HCT116 (cell line): ENCODE data around the gene MAU2. TPM values are rescaled to one million over a fixed set of nuclear protein-coding genes. Genes with fewer than 3 reads are reported as not detected.

Experiments used
- ATAC-seq: fragments of 200-7000 bp; cut with Tn5 transposase; 2 replicates; pipeline ENCODE4 v1.9.1; 2020; ENCODE audit warnings: mild to moderate bottlenecking, moderate library complexity
- BruUV-seq: library from RNA; stranded (reverse); fragments of 400-500 nt; replicated peaks from 2 replicates; lab custom pipeline; 2021; lab: Mats Ljungman, UMichigan
- CTCF ChIA-PET: fragments of 300-600 bp; sonication (Branson Sonifier 250); formaldehyde crosslinking; loops from one replicate; lab custom pipeline; 2021; ENCODE audit warnings: antibody characterized with exemption; lab: Charles Lee
- POLR2A ChIA-PET: fragments of 300-600, 350-600 bp; sonication (Branson Sonifier 250); formaldehyde crosslinking; loops from one replicate; lab custom pipeline; 2021; ENCODE audit warnings: antibody characterized with exemption; lab: Charles Lee
- RAD21 ChIA-PET, 2 experiments: fragments of 300-600 bp; sonication (Branson Sonifier 250); formaldehyde crosslinking; loops; one replicate each; lab custom pipeline; 2023; ENCODE audit warnings: low total read pairs in 2 of 2; ENCODE audit not compliant: uncharacterized antibody in 2 of 2, unreplicated experiment in 2 of 2, low non-redundant PET in 1 of 2; lab: Charles Lee
- DNase-seq: peaks from one replicate; pipeline ENCODE4 v3.0.0-alpha.2; 2010; ENCODE audit warnings: low read depth, low spot score
- H2AFZ ChIP-seq: fragments of 200-600 bp; shearing (Covaris generic), sonication (generic); 2 replicates; pipeline ENCODE4 v1.6.1; 2017; ENCODE audit warnings: low read depth, mixed run types, mixed read lengths, antibody characterized with exemption, low read length; ENCODE audit not compliant: poor library complexity, severe bottlenecking
- H3K27ac ChIP-seq: 2 replicates; pipeline ENCODE4 v1.5.1; 2012; ENCODE audit warnings: low read depth, low read length
- H3K27me3 ChIP-seq: fragments of 200-600 bp; sonication (generic); 2 replicates; pipeline ENCODE4 v1.6.1; 2016; ENCODE audit warnings: mixed run types, low read length, mixed read lengths; ENCODE audit not compliant: insufficient read depth
- H3K36me3 ChIP-seq, 2 experiments: fragments of 200-500 bp in 1 of 2; fragments of 200-600 bp in 1 of 2; sonication (Bioruptor generic) in 1 of 2; sonication (generic) in 1 of 2; 2 replicates each; pipeline versions ENCODE4 v1.5.1 to v1.6.1; 2014 to 2016; ENCODE audit warnings: low read length in 2 of 2, inconsistent platforms in 1 of 2, mixed read lengths in 1 of 2, mixed run types in 1 of 2; ENCODE audit not compliant: insufficient read depth in 2 of 2, control insufficient read depth in 1 of 2
- H3K4me1 ChIP-seq, 2 experiments: fragments of 200-600 bp in 1 of 2; sonication (generic) in 1 of 2; 2 replicates each; pipeline versions ENCODE4 v1.5.1 to v1.6.1; 2012 to 2017; ENCODE audit warnings: low read length in 2 of 2, inconsistent platforms in 1 of 2, mild to moderate bottlenecking in 1 of 2, mixed read lengths in 1 of 2, mixed run types in 1 of 2, moderate library complexity in 1 of 2; ENCODE audit not compliant: insufficient read depth in 2 of 2, control insufficient read depth in 1 of 2
- H3K4me2 ChIP-seq: fragments of 200-600 bp; sonication (generic); 2 replicates; pipeline ENCODE4 v1.6.1; 2017; ENCODE audit warnings: mixed run types, low read length, mixed read lengths
- H3K4me3 ChIP-seq, 2 experiments: fragments of 200-600 bp in 1 of 2; sonication (generic) in 1 of 2; replicated peaks in 1 of 2; 2 replicates each; pipeline ENCODE4 v1.5.1; 2011 to 2016; ENCODE audit warnings: low read length in 2 of 2, control low read depth in 1 of 2, low read depth in 1 of 2, mild to moderate bottlenecking in 1 of 2, mixed read lengths in 1 of 2, mixed run types in 1 of 2
- H3K79me2 ChIP-seq: fragments of 200-600 bp; sonication (generic); 2 replicates; pipeline ENCODE4 v1.6.1; 2017; ENCODE audit warnings: mild to moderate bottlenecking, mixed run types, low read length, moderate library complexity, mixed read lengths; ENCODE audit not compliant: insufficient read depth
- H3K9ac ChIP-seq: fragments of 200-600 bp; sonication (generic); 2 replicates; pipeline ENCODE4 v1.6.1; 2016; ENCODE audit warnings: low read length, mixed read lengths
- H3K9me2 ChIP-seq: fragments of 200-600 bp; sonication (generic), shearing (Covaris generic); 2 replicates; pipeline ENCODE4 v1.6.1; 2017; ENCODE audit warnings: mixed run types, mild to moderate bottlenecking, moderate library complexity; ENCODE audit not compliant: insufficient read depth
- H3K9me3 ChIP-seq, 2 experiments: fragments of 200-500 bp in 1 of 2; fragments of 200-600 bp in 1 of 2; sonication (Bioruptor generic) in 1 of 2; sonication (generic) in 1 of 2; 2 replicates each; pipeline ENCODE4 v1.6.1; 2014 to 2017; ENCODE audit warnings: low read length in 2 of 2, mixed read lengths in 2 of 2, inconsistent platforms in 1 of 2, low read depth in 1 of 2, mild to moderate bottlenecking in 1 of 2, mixed run types in 1 of 2, moderate library complexity in 1 of 2; ENCODE audit not compliant: control insufficient read depth in 1 of 2, insufficient read depth in 1 of 2
- H4K20me1 ChIP-seq: fragments of 200-600 bp; sonication (generic), shearing (Covaris generic); 2 replicates; pipeline ENCODE4 v1.6.1; 2017; ENCODE audit warnings: mixed run types, mild to moderate bottlenecking, moderate library complexity; ENCODE audit not compliant: insufficient read depth
- ATF3 ChIP-seq: IDR thresholded peaks from 2 replicates; pipeline ENCODE4 v1.6.1; 2012
- CEBPB ChIP-seq: IDR thresholded peaks from 2 replicates; pipeline ENCODE4 v1.6.1; 2012; ENCODE audit warnings: low read depth
- EZH2phosphoT487 ChIP-seq: fragments of 200-600 bp; IDR thresholded peaks from 2 replicates; pipeline ENCODE4 v1.6.1; 2018; ENCODE audit warnings: antibody characterized with exemption, borderline replicate concordance
- POLR2AphosphoS5 ChIP-seq: IDR thresholded peaks from 2 replicates; pipeline ENCODE4 v1.6.1; 2011; ENCODE audit warnings: mild to moderate bottlenecking, low read depth, low read length, moderate library complexity
- RAD21 ChIP-seq: IDR thresholded peaks from 2 replicates; pipeline ENCODE4 v1.6.1; 2012; ENCODE audit warnings: low read depth, mild to moderate bottlenecking
- SP1 ChIP-seq: IDR thresholded peaks from 2 replicates; pipeline ENCODE4 v1.6.1; 2012; ENCODE audit warnings: low read depth
- SRF ChIP-seq: IDR thresholded peaks from 2 replicates; pipeline ENCODE4 v1.6.1; 2012; ENCODE audit warnings: low read depth
- intact Hi-C: fragments of 100-400 bp; cut with micrococcal nuclease; formaldehyde crosslinking; loops from 2 replicates; pipeline ENCODE4 v1.10.0; 2022
- total RNA-seq: library from RNA; stranded (reverse); gene quantifications from one replicate; pipeline ENCODE4 v1.2.1, GENCODE V29; 2021; ENCODE audit not compliant: unreplicated experiment
- TF ChIP-seq, protein P1 (sequence below): IDR thresholded peaks from 2 replicates; pipeline ENCODE4 v1.6.1; 2012; ENCODE audit warnings: low read depth
- TF ChIP-seq, protein P2 (sequence below), 3 experiments: fragments of 200-600 bp in 1 of 3; sonication (generic) in 1 of 3; IDR thresholded peaks in 2 of 3; conservative IDR thresholded peaks in 1 of 3; 2 replicates each; pipeline ENCODE4 v1.5.1; 2012 to 2017; ENCODE audit warnings: low read depth in 2 of 3, low read length in 2 of 3, antibody characterized with exemption in 1 of 3, borderline replicate concordance in 1 of 3, control low read depth in 1 of 3, mild to moderate bottlenecking in 1 of 3, mixed read lengths in 1 of 3, mixed run types in 1 of 3, moderate library complexity in 1 of 3; ENCODE audit not compliant: insufficient read depth in 1 of 3

MAU2 gene
- total RNA-seq, 1 experiment from 2014 or later: 36.2 TPM

GRCh38 chr19:19296953-19297689, 23.5 kb upstream of the MAU2 start (continued):
- TF ChIP-seq, protein P1, sequence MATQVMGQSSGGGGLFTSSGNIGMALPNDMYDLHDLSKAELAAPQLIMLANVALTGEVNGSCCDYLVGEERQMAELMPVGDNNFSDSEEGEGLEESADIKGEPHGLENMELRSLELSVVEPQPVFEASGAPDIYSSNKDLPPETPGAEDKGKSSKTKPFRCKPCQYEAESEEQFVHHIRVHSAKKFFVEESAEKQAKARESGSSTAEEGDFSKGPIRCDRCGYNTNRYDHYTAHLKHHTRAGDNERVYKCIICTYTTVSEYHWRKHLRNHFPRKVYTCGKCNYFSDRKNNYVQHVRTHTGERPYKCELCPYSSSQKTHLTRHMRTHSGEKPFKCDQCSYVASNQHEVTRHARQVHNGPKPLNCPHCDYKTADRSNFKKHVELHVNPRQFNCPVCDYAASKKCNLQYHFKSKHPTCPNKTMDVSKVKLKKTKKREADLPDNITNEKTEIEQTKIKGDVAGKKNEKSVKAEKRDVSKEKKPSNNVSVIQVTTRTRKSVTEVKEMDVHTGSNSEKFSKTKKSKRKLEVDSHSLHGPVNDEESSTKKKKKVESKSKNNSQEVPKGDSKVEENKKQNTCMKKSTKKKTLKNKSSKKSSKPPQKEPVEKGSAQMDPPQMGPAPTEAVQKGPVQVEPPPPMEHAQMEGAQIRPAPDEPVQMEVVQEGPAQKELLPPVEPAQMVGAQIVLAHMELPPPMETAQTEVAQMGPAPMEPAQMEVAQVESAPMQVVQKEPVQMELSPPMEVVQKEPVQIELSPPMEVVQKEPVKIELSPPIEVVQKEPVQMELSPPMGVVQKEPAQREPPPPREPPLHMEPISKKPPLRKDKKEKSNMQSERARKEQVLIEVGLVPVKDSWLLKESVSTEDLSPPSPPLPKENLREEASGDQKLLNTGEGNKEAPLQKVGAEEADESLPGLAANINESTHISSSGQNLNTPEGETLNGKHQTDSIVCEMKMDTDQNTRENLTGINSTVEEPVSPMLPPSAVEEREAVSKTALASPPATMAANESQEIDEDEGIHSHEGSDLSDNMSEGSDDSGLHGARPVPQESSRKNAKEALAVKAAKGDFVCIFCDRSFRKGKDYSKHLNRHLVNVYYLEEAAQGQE: no peak
- TF ChIP-seq RAD21 (no peak), EZH2phosphoT487 (no peak)
- TF ChIP-seq, protein P2, sequence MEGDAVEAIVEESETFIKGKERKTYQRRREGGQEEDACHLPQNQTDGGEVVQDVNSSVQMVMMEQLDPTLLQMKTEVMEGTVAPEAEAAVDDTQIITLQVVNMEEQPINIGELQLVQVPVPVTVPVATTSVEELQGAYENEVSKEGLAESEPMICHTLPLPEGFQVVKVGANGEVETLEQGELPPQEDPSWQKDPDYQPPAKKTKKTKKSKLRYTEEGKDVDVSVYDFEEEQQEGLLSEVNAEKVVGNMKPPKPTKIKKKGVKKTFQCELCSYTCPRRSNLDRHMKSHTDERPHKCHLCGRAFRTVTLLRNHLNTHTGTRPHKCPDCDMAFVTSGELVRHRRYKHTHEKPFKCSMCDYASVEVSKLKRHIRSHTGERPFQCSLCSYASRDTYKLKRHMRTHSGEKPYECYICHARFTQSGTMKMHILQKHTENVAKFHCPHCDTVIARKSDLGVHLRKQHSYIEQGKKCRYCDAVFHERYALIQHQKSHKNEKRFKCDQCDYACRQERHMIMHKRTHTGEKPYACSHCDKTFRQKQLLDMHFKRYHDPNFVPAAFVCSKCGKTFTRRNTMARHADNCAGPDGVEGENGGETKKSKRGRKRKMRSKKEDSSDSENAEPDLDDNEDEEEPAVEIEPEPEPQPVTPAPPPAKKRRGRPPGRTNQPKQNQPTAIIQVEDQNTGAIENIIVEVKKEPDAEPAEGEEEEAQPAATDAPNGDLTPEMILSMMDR (IDR thresholded peaks at IDR 0.05 in 2 of 3, conservative IDR thresholded peaks at IDR 0.05 in 1 of 3; ENCODE audit: borderline replicate concordance in 1 of 3, insufficient read depth in 1 of 3, low read depth in 2 of 3, low read length in 2 of 3): no peak

- no peaks in the 10 kb centered on the region for H3K9me2 ChIP-seq
Measured at GRCh38 chr19:19297759-19298158, 22.9 kb upstream of the MAU2 start.

More at GRCh38 chr19:19297759-19298158, 22.9 kb upstream of the MAU2 start:
- Histone ChIP-seq H3K9me3 (no peaks in the 10 kb centered on the region), H4K20me1 (no peaks in the 10 kb centered on the region), H3K4me3 (no peak overlapping the region), H3K36me3 (peaks cover 20 to 26% of the 10 kb centered on the region in 2 experiments)
- BruUV-seq: no TSS peak
- POLR2A ChIA-PET: no interaction called here
- intact Hi-C loops: no loop called here
- no peak for TF ChIP-seq CEBPB
- TF ChIP-seq SP1: no peak
- TF ChIP-seq POLR2AphosphoS5: no peak
- no peak for TF ChIP-seq SRF
- no peak for TF ChIP-seq ATF3
- no peak for TF ChIP-seq EZH2phosphoT487
- TF ChIP-seq, all 23 proteins: peak for 0
- no peaks in the 10 kb centered on the region for H3K4me1 ChIP-seq
- H3K79me2 ChIP-seq: no peaks in the 10 kb centered on the region
- RAD21 ChIA-PET: no interaction called here
- H3K4me2 ChIP-seq: no peak overlapping the region
- ATAC-seq (no peak), DNase-seq (no peak)
- CTCF ChIA-PET: no interaction called here
- H3K27ac ChIP-seq: no peak overlapping the region
- H3K27me3 ChIP-seq: no peaks in the 10 kb centered on the region
- no peak overlapping the region for H2AFZ ChIP-seq
- H3K9ac ChIP-seq: no peak overlapping the region
